Keratinocyte (primary cell): ENCODE results near the gene CFAP77.

Experiments used
- CTCF ChIP-seq, 3 experiments: IDR thresholded peaks in 1 of 3; conservative IDR thresholded peaks in 1 of 3; optimal IDR thresholded peaks in 1 of 3; 2 replicates in 2 of 3; 3 replicates in 1 of 3; pipeline versions ENCODE3 to v1.5.1; 2011; ENCODE audit warnings: low read length in 3 of 3, mild to moderate bottlenecking in 3 of 3, moderate library complexity in 2 of 3, control low read depth in 1 of 3, inconsistent platforms in 1 of 3; ENCODE audit not compliant: insufficient read depth in 2 of 3; ENCODE audit errors: extremely low read depth in 1 of 3
- EZH2 ChIP-seq: IDR thresholded peaks from one replicate; pipeline ENCODE4 v1.6.1; 2012; ENCODE audit warnings: inconsistent platforms, mild to moderate bottlenecking, low read length, moderate library complexity

GRCh38 chr9:132560616-132561202, 150.7 kb downstream of the CFAP77 start:
- TF ChIP-seq CTCF (optimal IDR thresholded peaks at IDR 0.05 in 1 of 3, IDR thresholded peaks at IDR 0.05 in 1 of 3, conservative IDR thresholded peaks at IDR 0.05 in 1 of 3; ENCODE audit: extremely low read depth in 1 of 3, insufficient read depth in 2 of 3, low read length in 3 of 3) (no peak), EZH2 (no peak)
